Mammary epithelial cell (primary cell): ENCODE results near the gene SP4.

Source experiments
- EZH2 ChIP-seq: IDR thresholded peaks from 2 replicates; pipeline ENCODE4 v1.6.1; 2012; ENCODE audit warnings: low read length, inconsistent platforms, borderline replicate concordance
- TF ChIP-seq, protein P1 (sequence below), 2 donors: IDR thresholded peaks in 1 of 2; conservative IDR thresholded peaks in 1 of 2; 2 replicates each; pipeline ENCODE4 v1.5.1; 2011 to 2012; ENCODE audit warnings: inconsistent platforms in 2 of 2, low read length in 2 of 2, mild to moderate bottlenecking in 2 of 2, control low read depth in 1 of 2, low read depth in 1 of 2; ENCODE audit not compliant: insufficient read depth in 1 of 2; ENCODE audit errors: extremely low read depth in 1 of 2

DNA sequence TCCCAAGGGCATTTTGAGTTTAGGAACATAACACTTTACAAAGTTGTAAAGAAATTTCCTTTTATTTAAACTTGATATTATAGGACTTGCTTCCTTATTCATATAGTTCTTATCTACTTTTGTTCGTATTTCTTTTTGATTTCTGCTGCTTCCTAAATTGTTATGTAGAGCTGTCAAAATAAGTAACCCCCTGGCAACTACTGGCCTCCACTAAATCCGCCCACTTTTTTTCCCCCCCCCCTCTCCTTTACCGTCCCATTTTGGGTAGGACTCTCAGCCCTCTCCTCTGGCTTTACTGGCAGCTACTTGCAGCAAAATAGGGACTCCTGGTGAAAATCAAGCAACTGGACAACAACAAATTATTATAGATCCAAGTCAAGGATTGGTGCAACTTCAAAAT lies 1.1 kb downstream of the SP4 start:
- TF ChIP-seq, protein P1, sequence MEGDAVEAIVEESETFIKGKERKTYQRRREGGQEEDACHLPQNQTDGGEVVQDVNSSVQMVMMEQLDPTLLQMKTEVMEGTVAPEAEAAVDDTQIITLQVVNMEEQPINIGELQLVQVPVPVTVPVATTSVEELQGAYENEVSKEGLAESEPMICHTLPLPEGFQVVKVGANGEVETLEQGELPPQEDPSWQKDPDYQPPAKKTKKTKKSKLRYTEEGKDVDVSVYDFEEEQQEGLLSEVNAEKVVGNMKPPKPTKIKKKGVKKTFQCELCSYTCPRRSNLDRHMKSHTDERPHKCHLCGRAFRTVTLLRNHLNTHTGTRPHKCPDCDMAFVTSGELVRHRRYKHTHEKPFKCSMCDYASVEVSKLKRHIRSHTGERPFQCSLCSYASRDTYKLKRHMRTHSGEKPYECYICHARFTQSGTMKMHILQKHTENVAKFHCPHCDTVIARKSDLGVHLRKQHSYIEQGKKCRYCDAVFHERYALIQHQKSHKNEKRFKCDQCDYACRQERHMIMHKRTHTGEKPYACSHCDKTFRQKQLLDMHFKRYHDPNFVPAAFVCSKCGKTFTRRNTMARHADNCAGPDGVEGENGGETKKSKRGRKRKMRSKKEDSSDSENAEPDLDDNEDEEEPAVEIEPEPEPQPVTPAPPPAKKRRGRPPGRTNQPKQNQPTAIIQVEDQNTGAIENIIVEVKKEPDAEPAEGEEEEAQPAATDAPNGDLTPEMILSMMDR (conservative IDR thresholded peaks at IDR 0.05 in 1 of 2, IDR thresholded peaks at IDR 0.05 in 1 of 2; ENCODE audit: extremely low read depth in 1 of 2, insufficient read depth in 1 of 2, low read depth in 1 of 2, low read length in 2 of 2) = no peak
- TF ChIP-seq EZH2 = no peak
